NCI-H748 treated with DMSO at 0.1 percent for 48 hours (cell line): ENCODE measurements around the gene LHX3.

Experiments
- DNase-seq: peaks from one replicate; lab custom pipeline; 2025; lab: John Stamatoyannopoulos, UW

The LHX3 gene

GRCh38 chr9:136192289-136193126, 12.4 kb downstream of the LHX3 start:
- no peak for DNase-seq

- no peak for DNase-seq
Observed at GRCh38 chr9:136191960-136192286, 13.0 kb downstream of the LHX3 start.

DNA sequence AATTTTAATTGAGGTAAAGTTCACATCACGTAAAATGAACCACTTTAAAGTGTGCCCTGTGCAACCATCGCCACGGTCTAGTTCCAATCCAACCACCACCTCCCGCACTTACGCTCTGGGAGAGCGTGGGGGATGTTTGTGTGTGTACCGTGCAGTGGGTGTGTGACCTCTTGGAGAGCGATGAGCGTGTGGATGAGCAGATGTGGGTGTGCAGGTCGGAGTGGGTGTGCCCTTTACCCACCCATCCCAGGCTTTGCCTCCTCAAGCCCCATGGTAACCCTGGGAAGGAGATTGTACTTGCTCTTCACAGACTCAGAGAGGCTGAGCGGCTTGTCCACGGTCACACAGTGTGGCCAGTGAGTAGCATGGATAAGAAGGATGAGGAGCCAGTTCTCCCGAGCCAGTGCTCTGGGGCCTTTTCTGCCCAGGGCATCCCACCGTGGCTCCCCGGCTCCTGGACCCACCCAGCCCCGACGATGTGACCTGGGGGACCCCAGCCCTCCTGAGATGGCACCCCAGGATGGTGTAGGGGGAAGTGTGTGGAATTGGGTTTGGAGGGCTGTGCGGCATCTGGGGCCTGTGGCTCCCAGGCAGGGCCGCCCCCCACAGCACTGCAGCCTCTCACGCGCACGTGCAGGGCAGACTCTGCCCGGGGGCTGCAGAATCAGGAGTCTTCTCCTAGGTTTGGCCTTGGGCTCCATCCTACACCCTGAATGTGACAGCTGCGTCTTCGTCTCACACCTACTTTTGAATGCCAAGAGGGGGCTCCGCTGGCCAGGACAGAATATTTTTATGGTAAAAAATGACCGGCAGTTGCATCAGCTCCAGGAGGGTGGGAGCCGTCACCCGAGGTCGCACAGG, 13.6 kb downstream of the LHX3 start:
- DNase-seq = no peak

GRCh38 chr9:136190656-136191055, 14.3 kb downstream of the LHX3 start:
- no peak for DNase-seq

GRCh38 chr9:136190237-136190601, 14.7 kb downstream of the LHX3 start:
- no peak for DNase-seq

- no peak for DNase-seq
Observed at GRCh38 chr9:136189394-136190236, 15.3 kb downstream of the LHX3 start.

DNA sequence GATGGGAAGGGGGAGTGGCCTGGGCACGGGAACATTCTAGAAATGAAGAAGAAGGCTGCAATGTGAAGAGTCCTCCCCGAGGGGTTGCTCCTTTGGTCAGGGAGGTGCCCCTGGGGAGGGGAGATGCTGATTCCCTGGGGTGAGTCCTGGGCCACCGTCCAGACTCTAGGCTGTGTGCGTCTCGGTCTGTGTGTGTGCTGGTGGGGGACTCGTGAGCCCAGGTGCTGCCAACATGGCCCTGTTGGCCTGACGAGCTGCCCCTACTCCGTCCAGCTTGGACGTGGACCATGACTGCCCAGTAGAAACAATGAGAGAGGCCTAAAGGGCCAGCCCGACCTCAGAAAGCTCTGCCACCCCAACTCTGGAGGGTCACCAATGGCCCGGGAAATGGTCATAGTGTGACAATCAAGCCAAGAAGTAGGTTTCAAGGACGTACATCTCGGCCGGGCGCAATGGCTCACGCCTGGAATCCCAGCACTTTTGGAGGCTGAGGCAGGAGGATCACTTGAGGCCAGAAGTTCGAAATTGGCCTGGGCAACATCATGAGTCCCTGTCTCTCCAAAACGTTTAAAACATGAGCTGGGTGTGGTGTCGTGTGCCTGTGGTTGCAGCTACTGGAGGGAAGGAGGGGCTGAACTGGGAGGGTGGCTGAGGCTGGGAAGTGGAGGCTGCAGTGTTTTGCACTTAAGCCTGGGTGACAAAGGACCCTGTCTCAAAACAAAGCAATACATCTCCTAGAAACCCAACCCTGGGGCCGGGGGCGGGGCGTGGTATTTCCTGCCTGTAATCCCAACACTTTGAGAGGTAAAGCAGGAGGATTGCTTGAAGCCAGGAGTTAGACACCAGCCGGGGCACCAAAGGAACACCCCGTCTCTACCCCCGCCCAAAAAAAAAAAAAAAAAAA, 17.0 kb downstream of the LHX3 start:
- DNase-seq = no peak

GRCh38 chr9:136187197-136187596, 17.7 kb downstream of the LHX3 start:
- DNase-seq = no peak

DNA sequence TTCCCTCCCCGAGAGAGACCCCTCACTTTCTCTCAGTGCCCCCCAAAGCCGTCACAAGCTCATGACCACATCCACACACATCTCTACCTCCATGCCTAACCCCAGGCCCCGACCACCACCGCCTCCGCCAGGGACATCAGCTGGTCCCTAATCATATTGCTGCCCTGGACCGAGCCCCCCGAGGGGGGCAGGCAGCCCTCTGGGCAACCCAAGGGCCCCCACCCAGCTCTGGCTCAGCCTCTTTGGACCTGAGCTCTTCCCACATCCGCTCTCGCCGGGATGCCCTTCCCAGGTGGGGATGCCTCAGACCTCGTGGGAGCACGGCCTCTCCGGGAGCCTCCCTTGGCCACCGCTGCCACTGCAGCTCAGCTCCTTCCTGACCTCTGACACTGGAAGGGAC, 18.5 kb downstream of the LHX3 start:
- no peak for DNase-seq

DNA sequence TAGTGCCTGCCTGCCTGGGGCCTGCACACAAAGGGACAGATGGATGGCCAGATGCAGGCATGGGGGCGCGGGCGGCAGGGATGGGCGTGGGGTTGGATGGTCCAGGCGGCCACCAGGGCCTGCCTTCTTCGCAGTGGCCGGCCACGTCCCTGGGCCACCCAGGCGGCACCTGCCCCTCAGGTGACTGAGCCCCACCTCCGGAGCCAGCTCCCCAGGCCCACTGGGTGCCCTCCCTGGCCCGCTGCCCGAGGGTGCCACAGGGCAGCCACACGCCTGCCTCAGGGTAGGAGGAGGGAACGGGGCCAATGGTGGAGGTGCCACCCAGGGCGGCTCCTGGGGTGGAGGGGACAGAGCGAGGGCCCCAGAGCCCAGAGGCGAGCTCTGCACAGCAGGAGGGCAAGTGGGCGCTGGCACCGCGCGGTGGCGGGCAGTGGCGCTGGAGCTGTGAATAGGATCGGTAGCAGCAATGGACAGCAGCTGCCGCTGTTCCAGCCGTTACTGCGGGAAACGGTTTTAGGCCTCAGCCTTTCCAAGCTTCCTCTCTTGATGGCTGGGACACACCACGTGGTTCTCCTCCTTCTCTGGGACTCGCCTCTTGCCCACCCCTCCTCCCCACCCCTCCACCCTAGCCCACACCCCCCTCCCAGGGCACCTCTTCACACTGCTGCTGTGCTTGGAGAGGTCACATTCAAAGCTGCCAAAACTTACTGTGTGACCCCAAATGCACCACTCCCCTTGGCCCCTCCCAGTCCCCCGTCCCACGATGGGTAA, 19.1 kb downstream of the LHX3 start:
- DNase-seq = no peak

DNA sequence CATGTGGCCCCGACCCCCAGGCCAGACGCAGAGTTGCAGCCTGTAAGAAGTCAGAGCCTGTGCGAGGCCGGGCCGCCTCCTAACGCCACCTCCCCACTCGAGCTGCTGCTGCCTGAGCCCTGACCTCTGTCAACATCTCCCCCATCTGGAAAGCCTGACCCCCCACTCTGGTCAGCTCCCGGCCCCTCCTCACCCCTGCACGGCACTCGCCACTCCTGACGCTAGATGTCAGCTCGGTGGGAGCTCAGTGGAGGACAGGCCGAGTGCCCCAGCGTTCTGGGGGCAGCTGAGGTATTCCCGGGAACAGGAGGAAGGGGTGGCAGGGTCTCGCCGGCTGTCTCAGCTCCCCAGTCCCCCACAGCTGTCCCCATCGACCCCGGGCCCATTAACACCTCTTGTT, 19.9 kb downstream of the LHX3 start:
- DNase-seq = no peak

DNA sequence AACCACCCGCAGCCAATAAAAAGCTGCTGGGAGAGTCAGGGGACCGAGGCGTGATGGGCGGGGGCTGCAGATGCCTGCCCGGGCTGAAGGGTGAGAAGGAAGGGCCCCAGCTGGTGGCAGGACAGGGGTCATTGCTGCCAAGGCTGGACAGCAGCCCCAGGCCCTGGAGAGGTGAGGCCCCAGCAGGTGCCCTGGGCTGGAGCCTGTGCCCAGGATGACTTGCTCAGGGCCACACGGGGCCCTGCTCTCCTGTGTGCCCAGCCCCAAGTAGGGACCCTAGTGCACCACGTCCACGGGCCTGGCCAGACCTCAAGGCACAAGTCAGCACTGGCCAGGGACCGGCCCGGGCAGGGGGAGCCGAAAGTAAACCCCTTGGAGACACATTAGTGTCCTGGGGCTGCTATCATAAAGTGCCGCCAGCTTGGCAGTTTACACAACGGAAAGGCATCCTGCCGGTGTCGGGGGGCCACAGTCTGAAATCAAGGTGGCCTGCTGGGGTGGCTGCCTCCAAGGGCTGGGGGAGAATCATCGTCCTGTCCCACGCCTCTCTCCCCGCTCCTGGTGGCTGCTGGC, 22.0 kb downstream of the LHX3 start:
- DNase-seq = no peak

GRCh38 chr9:136182420-136182787, 22.5 kb downstream of the LHX3 start:
- no peak for DNase-seq

GRCh38 chr9:136181784-136182419, 23.0 kb downstream of the LHX3 start:
- no peak for DNase-seq

DNA sequence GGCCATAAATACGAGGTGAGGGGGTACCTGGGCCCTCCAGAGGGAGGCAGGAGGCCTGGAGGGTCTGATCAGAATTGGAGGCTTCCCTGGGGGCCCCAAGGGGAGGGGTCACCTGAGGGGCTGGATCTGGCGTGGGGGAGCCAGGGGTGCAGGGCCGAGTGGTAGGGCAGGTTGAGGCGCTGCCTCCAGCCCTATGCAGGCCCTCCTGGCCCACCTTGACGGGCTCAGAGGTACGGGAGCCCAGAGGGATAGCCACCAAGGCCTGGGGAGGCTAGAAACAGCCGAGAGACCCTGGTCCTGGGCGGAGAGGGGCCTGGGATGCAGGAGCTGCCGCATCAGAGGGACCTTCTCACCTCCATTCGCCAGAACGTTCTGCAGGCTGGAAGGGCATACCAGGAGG, 24.3 kb downstream of the LHX3 start:
- no peak for DNase-seq

GRCh38 chr9:136179761-136180160, 25.2 kb downstream of the LHX3 start:
- no peak for DNase-seq

- DNase-seq = no peak
Observed at GRCh38 chr9:136179101-136179616, 25.8 kb downstream of the LHX3 start.

- DNase-seq = no peak
Observed at GRCh38 chr9:136178773-136179075, 26.2 kb downstream of the LHX3 start.

GRCh38 chr9:136178061-136178772, 26.7 kb downstream of the LHX3 start:
- DNase-seq = no peak
